Measurements from ENCODE around the gene SH3PXD2A.

The SH3PXD2A gene

DNA sequence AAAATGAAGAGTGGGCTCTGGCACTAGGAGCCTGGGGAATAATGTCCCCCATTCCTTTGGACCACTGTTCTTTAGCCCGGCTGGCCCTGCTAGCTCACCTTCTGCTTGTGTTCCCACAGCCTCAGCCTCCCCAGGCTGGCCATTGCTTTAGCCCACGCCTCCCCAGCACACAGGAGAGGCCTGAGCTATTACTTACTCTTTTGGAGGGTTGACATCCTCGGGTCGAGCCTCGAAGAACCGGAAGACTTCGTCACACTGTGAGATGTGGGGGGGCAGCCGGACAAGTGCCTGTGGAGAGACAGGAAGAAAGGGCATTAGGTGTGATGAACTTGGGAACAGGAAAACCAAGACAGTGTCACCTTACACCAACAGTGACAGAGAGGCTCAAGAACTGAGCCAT, 131.3 kb downstream of the SH3PXD2A start:
- DNase-seq (ENCODE audit: low read depth): no peak

DNA sequence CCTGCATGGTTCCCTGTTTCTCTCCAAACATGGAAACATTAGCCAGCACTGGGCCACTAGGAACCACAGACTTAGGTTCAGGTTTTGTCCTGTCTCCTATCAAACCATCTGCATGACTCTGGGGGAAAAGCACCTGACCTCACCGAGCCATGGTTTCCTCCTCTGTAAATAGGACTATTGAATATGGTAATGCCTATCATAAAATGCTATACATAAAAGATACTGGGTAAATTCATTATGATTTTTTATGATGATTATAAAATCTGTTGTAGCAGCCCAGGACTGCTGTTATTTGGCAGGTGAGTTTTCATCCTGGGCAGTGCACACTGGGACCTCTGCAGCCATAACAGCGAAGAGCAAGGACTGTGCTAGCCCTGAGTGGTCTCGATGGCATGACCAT, 131.8 kb downstream of the SH3PXD2A start:
- DNase-seq (ENCODE audit: low read depth): no peak

DNA sequence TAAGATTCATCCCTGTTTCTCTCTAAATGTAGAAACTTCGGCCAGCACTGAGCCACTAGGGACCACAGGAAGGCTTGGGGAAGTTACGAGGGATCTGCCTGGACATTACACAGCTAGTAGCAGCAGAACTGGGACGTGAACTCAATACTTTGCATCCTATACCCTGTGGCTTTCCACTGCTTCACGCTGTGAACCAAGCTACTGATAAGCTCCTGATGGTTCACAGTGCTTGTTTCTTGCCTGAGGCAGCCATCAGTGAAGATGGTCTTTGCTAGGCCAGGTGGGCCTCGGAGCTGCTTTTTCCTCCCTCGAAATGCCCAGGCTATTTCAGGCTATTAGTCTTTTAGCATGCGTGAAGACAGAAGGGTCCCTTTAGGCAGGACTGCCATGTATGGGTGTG, 132.7 kb downstream of the SH3PXD2A start:
- no peak for DNase-seq (ENCODE audit: low read depth)

DNA sequence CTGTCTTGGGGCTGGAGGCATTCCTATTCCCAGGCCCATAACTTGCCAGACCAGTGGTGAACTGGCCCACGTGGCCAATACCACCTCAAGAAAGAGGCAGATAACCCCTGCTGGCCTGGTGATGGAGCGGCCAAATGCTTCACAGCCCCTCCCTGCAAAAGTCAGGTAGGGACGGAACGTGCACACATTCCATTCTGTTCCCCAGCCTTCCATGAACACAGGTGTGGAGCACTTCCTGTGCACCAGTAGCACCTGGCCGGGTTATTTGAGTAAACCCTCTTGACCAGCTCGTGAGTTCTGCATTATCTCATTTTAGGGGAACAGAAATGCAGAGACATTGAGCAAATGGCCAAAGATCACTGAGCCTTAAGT, 134.4 kb downstream of the SH3PXD2A start:
- DNase-seq (ENCODE audit: low read depth): no peak

DNA sequence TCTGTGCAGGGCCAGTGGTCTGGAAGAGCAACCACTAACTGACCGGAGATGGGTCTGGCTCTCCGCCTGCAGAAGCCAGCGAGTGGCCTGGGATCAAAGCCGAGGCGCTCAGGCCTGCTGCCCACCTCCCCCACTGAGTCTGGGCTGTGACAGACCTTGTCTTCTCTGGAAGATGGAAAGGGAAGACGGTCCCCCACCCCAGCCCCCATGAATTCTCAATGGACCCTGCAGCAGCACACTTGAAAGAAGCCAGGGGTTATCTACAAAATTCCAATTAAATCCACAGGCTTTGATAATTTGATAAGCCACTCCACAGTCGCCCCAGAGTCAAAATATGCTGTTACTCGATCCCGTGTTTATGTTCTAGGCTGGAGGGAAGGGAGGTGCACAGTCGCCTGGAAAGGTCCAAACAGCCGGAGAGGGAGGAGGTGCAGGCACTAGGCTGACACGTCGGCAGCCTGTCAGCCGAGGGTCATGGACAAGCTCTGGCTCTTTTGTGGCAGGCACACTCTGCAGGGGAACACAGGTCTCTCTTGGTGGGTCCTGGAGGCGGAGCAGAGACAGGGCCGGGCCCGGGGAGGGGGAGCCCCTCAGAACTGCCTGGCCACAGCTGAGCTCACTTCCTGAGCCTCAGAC, 134.9 kb downstream of the SH3PXD2A start:
- no peak for DNase-seq (ENCODE audit: low read depth)

DNA sequence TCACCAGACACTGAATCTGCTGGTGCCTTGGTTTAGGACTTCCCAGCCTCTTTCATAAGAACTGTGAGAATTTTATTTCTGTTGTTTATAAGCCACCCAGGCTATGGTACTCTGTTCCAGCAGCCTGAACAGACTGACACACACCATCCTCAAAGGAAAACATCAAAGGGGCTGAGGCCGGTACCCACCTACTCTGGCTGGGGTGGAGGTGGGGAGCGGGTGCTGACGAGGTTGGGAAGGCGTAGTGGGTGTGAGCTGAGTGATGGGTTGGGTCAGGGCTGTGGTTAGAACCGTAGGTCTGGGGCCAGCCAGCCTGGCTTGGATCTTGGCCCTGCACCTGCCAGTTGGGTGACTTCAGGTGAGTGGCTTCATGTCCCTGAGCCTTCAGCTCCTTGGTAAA, 136.3 kb downstream of the SH3PXD2A start:
- DNase-seq (ENCODE audit: low read depth): no peak

DNA sequence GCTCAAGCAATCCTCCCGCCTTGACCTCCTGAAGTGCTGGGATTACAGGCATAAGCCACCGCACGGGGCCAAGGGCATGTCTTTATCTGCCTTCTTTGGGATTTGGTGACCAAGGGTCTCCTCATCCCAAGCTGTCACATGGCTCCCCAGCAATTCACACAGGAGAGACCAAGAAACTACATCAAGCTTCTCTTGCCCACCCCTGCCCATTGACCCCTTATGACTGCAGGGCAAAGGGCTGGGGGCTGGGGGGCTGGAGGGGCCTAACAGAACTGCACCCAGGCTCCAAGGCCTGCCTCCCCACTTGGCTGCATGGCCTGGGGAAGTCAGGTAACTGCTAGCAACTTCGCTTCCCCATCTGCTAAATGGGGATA, 137.1 kb downstream of the SH3PXD2A start:
- no peak for DNase-seq (ENCODE audit: low read depth)

DNA sequence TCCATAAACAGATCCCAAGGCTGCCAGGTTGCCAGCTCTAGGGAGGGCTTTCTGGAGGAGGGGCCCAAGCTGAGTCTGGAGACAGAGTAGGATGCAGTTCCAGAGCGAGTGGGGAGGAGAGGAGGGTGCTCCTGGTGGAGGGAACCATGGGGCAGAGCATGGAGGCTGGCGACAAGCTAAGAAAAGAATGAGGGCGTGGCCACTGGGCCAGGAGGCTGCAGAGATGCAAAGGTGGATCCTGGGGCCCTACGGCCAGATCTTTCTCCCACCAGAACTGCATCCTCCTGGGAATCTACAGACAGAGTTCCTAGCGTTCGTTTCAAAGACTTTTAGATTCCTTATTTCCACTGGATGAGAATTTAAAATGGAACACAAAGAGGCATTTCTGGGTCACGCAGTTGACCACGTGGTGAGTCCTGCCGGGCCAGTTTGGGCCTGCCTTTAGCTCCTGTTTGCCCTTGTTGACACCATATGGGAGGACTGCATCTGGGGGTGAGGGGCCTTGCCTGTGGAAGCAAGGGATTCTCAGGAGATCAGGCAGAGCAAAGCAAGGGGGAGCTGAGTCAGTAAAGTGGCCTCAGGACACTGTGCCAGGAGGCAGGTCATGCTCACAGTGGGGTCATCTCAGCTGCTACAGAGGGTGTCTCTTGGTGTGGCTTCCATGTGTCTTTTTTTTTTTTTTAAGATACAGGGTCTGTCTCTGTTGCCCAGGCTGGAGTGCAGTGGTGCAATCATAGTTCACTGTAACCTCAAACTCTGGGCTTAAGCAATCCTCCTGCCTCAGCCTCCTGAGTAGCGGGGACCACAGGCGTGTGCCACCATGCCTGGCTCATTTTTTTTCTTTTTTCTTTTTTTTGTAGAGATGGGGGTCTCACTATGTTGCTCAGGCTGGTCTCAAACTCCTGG, 137.8 kb downstream of the SH3PXD2A start:
- DNase-seq (ENCODE audit: low read depth): no peak

DNA sequence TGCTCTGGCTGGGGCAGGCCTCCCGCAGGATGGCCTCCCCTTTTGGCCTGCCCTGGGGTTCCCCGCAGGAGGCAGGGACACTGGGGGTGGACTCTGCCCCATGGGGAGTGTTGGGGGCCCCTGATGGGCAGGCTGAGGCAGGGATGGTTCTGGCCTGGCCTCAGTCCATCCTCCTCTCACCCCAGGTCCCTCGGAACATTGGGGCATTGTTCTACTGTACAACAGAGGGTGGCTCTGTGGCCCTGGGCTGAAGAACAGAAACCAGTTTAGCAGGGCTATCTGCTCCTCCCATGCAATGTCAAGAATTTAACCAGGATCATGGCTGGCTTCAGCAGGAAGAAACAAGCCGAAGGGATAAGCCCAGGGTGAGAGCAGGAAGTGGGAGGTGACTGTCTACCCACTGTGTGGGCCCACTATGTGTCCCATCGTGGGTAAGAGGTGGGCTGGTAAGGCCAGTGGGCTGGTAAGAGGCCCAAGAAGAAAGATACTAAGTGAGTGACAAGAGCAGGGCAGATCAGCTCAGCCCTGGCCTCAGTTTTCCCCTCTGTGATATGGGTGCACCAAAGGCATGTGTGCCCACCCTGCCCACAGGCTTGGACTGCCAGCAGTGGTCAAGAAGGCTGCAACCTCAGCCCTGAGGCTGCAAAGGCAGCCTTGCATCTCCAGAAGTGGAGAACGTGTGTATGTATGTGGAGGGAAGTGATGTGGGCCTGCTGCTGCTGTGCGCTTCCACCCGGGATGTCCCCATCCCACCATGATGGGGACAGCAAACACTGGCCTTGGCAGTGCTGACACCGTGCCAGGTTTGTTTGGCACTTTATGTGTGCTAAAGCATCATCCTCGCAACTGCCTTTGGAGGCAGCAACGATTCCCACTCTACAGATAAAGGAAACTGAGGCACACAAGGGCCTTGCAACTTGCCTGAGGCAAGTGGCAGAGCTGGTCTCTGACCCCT, 138.9 kb downstream of the SH3PXD2A start:
- no peak for DNase-seq (ENCODE audit: low read depth)

DNA sequence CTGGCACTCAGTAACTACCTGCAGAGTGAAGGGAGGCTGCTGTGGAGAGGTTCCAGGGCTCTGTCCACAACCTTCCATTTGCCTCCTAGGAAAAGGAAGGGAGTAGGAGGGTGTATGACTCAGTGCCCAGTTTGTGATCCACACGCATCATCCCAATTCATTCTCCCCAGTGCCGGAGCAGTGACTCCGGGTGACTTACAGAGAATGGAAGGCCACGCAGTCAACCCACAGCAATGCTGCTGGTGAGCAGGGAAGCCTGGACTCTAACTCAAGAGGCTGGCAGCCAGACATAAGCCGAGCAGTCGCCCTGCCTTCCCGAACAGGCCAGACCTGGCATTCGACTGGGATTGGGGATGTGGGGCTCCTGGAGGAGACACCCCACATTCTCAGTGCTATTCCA, 139.9 kb downstream of the SH3PXD2A start:
- DNase-seq (ENCODE audit: low read depth): no peak

DNA sequence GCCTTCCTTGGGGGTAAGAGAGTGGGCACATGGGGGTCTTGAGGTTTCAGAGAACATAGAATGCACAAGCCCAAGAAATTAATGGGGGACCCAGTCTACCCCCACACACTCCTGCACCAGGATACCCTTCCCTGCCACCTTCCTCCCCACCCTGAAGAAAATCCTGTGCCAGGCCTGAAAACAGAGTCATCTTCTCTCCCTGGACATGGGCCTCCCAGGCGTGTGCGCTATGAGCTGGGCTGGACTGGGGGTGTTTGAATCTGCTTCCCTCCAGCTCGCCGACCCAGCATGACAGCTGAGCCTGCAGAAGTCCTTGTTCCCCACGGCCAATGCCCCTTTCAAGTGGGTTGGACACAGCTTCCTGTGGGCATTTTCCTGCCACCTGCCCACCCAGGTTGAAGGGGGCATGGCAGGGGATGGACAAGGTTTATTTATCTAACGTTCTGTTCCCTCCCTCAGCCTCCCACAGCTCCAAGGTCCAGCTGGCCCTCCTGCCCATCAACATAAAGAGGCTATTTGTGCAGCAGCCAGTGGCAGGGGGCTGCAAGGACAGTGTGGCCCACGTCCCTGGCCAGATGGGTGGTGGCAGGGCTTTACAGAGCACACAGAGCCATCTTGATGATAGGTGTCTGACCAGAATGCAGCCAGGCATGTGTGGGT, 141.0 kb downstream of the SH3PXD2A start:
- no peak for DNase-seq (ENCODE audit: low read depth)

DNA sequence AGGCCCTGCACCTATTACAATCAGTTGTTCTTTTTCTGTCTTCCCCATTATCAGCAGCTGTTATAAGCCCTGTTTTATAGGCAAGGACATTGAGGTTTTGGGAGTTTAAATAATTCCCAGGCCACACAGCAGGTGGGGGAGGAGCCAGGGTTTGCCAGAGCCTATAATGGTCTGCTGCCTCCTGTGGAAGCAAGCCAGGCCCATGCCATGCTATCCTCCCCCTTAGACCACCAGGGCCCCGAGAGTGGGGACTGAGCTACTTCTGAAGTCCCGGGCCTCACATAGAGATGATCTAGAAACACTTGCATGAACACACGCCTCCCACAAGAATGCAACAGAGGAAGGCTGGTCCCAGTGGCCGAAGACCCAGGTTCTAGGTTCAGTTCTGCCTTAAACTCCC, 141.7 kb downstream of the SH3PXD2A start:
- no peak for DNase-seq (ENCODE audit: low read depth)

DNA sequence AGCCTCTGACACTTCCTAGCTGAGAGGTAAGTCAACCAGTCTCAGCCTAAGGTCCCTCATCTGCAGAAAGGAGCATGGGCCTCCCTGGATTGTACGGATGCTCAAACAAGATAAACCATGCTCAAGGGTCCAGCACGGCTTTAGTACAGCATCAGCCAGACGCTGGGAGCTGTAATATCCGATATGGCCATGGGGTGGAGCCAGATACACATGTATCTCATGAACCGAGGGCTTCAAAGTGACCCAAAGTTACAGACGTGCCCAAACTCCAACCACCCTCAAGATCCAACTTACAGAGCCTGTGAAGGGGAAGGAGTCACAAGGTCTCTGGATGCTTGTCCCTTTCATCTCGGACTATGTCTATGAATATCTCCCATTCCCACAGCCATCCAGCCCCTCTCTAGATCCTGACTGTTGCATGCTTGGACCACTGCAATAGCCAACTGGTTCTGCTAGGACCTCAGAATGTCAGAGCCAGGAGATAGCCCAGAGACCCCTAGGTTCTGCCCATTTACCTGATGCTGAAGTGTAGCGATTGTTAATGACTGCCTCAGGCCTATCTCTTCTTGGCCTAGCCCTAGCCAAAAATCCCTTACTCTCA, 142.4 kb downstream of the SH3PXD2A start:
- DNase-seq (ENCODE audit: low read depth): peak; percentile 63

DNA sequence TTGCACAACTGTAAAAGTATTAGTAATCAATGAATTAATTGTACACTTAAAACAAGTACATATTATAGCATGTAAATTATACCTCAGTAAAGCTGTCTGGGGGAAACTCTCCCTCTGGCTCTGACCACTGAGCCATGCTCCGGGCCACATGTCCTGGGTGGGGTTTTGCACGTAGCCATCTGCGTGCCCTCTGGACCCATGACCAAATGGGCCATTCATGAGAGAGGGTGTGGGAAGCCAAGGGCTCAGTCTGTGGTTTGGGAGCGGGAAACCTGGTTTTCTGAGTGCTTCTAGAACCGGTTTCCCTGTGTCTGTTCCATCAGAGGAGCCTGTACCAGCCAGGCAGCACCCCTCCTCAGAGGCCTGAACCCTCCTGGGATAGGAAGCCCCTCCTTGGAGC, 143.2 kb downstream of the SH3PXD2A start:
- no peak for DNase-seq (ENCODE audit: low read depth)

DNA sequence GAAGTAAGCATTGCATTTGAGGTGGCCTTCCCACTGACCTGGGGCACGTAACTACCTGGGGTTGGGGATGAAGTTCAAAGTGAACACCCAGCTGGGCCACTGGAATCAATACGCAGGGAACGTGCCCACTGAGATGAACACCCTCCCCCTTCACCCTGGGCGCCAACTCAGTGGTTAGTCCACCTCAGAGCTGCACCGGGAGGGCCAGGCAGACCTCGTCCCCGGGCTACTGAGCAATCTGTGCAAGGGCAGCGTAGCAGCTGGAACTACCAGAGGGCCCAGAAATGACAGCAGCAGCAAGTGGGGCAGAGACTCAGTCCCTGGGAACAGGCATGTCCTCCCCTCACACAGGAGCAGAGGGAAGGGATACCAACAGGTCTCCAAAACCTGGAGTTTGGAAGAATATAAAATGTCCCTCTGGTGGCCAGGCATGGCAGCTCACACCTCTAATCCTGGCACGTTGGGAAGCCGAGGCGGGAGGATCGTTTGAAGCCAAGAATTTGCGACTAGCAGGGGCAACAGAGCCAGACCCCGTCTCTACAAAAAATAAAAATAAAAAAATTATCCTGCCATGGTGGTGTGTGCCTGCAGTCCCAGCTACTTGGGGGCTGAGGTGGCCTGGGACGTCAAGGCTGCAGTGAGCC, 143.9 kb downstream of the SH3PXD2A start:
- DNase-seq (ENCODE audit: low read depth): no peak

DNA sequence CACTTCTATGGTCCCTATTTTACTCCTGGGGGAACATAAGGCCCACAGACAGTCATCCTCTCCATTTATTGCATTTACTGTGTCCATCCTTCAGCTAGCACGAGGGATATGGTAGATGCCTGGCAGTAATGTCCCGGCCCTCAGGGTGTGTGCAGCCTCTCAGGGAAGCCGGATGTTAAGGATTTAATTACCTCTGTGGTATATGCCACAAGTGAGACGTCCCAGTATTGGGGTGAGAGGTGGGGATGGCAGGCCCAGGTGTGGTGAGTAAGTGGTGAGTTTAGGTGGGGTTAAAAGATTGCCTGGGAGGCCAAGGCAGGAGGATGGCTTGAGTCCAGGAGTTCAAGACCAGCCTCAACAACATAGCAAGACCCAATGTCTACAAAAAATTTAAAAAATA, 144.9 kb downstream of the SH3PXD2A start:
- no peak for DNase-seq (ENCODE audit: low read depth)

DNA sequence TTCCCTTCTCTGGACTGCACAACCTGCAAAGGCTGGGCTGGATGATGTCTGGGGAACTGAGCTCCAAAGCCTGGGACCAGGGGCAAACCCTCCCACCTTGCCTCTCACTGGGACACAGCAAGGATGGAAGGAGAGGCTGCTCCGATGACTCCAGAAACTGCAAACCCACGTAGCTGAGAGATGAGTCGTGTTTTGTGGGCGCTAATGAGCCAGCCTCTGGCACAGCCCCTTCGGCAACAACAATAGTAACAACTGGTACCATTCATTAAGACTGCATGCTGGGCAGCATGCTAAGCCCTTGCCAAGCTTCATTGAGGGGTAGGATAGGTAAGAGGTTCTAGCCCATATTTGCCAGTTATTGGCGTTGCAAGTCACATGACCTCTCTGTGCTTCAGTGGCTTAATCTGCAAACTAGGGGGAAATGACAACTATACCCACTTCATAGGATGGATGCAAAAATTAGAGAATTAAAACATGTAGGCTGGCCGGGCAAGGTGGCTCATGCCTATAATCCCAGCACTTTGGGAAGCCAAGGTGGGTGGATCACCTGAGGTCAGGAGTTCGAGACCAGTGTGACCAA, 145.9 kb downstream of the SH3PXD2A start:
- DNase-seq (ENCODE audit: low read depth): no peak

DNA sequence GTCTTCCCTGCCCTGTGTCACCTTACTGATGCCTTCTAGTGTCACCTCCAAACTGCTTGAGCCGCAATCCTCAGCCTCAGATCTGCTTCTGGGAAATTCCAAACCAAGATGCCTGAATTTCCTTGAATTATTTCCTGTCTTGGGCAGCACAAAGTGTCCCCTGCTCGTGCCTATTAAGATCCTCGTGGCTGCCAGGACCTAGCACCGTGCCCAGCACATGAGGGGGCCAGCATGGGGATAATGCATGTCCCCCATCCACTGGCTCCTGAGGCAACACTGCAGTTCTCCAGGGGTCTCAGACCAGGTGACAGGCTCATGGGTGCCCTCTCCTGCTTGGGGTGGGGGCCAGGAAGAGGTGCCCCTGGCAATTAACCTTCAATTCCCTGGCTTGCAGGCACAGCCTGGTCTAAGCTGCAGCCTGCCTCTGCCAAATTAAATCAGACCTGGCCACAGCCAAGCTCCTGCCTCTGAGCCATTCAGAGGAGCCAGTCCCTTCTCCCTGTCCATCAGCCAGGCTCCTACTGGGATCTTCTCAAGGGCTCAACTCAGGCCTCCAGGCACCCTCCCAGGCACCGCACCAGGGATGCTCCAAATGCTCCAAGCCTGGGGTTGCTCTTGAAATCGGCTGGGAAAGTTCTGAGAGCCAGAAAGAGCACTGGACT, 146.6 kb downstream of the SH3PXD2A start:
- no peak for DNase-seq (ENCODE audit: low read depth)

DNA sequence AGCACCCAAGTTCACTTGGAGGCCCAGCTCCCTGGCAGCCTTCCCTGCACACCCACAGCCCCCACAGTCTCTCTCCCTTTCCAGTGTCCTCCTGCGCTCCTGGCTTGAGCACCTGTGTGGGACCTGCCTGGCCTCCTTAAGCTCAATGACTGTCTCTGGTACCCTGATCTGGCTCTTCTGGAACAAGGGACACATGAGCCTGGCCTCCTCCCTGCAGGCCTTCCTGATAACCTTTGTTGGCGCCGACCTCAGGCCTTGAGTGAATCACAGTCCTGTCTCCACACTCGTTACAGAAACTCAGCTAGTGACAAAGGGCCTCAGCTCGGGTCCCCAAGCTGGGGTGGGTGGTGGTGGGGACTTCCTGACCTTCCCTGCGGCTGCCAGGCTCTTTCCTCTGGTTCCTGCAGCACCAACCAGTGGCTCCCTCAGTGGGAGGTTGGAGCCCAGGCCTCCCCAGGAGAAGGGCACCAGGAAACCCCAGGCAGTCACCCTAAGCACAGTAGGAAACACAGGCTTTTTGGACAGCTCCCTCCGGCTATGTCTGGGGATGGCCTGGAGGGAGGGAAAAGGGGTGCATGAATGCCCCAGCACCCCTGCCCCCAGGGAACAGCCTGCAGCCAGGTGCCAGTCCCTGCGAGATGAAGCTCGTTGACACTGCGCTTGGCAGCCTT, 147.3 kb downstream of the SH3PXD2A start:
- no peak for DNase-seq (ENCODE audit: low read depth)

DNA sequence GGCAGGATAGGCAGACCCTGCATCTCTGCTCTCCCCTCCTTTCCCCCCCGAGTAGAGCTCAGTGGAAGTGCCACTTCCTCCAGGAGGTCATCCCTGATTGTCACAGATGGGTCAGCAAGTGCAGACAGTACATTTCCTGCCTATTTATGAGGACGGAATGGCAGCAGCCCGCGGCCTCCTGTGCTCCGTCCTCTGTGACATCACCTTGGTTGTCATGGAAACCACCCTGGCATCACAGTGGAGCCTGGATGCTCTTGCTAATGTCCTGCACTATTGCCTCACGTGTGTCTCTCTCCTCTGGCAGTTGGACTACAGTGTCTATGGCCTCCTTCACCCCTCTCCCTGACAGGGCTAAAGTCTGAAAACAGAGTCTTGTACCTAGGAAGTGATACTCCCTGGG, 148.6 kb downstream of the SH3PXD2A start:
- DNase-seq (ENCODE audit: low read depth): no peak

All from T follicular helper cell (primary cell).